ENCODE results near the gene GPR183.

- TF ChIP-seq POLR2AphosphoS5 (IDR thresholded peaks at IDR 0.05; ENCODE audit: borderline replicate concordance, low read depth, low read length) (no peak), EZH2 (IDR thresholded peaks at IDR 0.05) (no peak)
These were observed 48.3 kb downstream of the GPR183 start for GRCh38 chr13:99258946-99259345.

All from SK-N-MC (cell line).